Activated effector memory CD4-positive, alpha-beta T cell treated with anti-CD3 and anti-CD28 coated beads, Interleukin-2, amount 50 U/mL, for 16 hours (primary cell): ENCODE data around the gene OR10C1.

Experiments used
- DNase-seq: peaks from one replicate; pipeline ENCODE4 v3.0.0-alpha.2; 2020

OR10C1 gene

DNA sequence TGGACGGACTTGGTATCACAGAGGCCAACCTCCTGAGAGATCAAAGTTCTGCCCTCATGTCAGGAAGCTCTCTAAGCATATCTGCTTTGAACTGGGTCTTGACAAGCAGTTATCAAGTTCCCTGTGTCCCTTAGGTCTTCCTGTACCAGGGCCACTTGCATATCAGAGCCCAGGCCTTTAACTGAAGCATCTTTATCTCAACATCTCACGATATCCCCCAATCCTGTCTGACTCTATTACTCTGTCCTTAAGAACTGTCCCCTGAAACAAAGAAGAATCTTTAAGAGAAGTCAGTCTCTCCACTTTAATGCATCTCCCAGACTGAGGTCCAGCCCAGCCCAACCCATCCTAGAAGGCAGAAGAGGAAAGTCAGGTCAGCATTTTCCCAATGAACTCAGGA, 40.5 kb downstream of the OR10C1 start:
- DNase-seq: no peak

GRCh38 chr6:29483186-29483585, 44.1 kb downstream of the OR10C1 start:
- DNase-seq: no peak

DNA sequence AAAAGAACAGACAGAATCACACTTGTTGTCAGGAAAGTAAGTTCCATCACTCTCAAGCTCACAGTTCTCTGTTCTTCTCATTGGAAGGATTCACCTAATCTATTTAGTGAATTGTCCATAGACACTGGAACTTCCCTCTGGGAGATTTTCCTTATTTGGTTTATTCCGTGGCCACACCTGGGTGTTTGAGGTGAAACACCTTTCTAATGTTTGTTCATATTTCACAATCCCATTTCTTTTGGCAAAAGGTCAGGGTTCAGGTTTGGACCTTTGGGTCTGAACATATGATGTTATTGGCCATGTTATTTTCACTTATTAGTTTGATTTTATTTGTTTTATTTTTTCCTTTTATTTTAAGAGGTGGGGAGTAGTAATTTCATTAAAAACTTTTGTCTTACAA, 44.6 kb downstream of the OR10C1 start:
- no peak for DNase-seq

DNA sequence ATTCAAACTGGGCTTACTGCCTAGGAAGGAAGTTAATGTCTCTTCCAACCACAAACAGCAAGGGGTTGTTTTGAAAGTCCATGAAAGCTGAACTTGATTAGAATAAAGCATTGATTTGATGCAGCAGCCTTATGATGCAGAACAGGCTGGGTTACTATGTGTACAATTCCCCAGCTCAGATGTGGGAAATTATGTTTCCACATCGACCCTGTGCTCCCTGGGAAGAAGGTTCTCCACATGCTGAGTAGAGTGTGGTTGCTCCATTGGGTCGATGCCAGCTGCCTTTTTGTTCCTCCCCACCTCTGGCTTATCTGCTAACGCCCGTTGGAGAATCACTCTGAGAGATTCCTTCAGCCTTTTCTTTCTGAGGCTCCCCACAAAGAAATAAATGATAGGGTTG, 47.5 kb downstream of the OR10C1 start:
- DNase-seq: no peak

- no peak for DNase-seq
Measured at GRCh38 chr6:29487131-29487530, 48.0 kb downstream of the OR10C1 start.

DNA sequence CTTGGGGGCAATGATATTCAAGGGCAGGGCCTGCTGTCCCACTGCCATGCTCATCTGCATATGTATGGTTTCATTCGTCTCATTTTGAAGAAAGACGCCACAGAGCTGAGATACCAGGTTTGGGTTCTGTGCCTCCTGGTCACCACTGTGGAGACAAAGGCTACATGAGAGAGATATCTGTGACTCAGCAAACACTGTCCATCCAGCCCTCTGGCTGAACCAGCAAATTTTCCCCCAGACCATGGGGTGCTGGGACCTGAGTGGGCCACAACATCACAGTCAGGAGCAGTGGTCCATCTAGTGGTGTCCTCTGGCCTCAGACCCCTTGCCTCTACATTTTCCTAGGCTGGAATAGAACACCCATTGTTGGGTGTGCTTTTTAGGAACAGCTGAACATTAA, 48.6 kb downstream of the OR10C1 start, which contains the start of gene MAS1L:
Gene MAS1L (minus strand): TSS at position 297 of the 400 bp plus-strand sequence. CDS start 54 bp downstream, at position 243.
- DNase-seq: no peak

DNA sequence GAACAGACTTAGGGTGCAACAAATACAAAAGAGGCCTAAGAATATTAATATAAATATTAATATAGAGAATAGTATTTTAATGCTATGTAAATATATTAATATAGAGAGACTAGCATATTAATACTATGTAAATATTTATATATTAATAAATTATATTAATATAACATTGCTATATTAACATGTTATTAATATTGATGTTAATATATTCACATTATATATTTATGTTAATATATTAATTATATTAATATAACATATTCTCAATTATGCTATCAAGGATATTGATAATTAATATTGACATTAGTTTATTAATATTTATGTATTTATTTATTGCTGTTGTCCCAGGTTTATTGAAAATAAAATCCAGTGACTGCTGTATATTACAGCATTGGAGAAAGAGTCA, 49.8 kb downstream of the OR10C1 start:
- DNase-seq: no peak

GRCh38 chr6:29489286-29489685, 50.2 kb downstream of the OR10C1 start:
- no peak for DNase-seq

- DNase-seq: no peak
Measured at GRCh38 chr6:29490055-29490454, 50.9 kb downstream of the OR10C1 start.

- DNase-seq: no peak
Measured at GRCh38 chr6:29490552-29490951, 51.4 kb downstream of the OR10C1 start.
